Subcutaneous adipose tissue (tissue), 4 donors: ENCODE results near the gene RNF43. TPM values are rescaled to one million over a fixed set of nuclear protein-coding genes. Genes with fewer than 3 reads are reported as not detected.

Experiments used
- total RNA-seq, 4 donors: library from RNA; depleted of rRNA; stranded (reverse); fragments of >200 nt; gene quantifications; one replicate each; pipeline ENCODE4 v1.1.0, GENCODE V29; 2016
- TF ChIP-seq, protein P1 (sequence below): fragments of 450-650 bp; IDR thresholded peaks from one replicate; pipeline ENCODE4 v1.5.1; 2016; ENCODE audit warnings: low read depth, mild to moderate bottlenecking, control low read depth, antibody characterized with exemption, moderate library complexity

RNF43 gene
- total RNA-seq, 4 donors from 2014 or later = not detected

DNA sequence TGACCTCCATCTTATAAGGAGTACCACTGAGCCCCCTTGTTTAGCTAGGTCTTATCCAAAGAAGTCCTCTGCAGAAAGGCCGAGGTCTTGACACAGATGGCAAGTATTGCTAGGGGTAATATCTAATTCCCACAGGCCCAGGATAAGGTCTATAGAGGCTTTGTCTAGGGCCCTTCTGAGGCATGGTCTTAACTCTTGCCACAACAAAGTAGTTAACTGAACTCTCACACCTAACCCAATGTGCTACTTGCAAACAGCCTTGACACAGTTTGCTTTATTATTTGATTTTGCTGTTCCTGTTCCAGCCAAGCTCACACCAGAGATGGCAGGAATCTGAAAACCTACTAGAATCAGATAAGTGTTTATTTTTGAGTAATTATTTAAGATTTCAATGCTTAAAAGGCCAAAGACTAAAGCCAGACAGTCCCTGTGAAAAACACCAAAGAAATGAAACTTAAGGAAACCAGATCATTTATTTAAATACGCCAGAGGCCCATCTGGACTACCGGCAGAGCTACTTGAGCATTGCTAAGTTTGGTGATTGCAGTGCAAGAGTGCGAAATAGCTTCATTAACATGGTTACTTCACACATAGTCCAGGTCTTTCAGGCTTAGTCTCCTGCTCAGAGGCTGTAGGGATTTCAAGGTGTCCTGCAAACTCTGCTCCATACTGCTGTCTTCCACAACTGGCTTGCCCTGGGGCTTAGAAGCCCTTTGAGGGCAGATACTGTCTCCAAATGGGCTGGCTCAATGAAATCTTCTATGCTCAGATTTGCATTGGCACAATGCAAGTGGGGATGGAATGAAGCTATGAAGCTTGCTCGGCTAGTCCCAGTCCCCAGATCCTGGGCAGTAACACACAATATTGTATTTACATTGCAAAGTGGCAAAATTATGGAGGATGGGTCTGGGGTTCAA is 36.9 kb downstream of the RNF43 start:
- TF ChIP-seq, protein P1, sequence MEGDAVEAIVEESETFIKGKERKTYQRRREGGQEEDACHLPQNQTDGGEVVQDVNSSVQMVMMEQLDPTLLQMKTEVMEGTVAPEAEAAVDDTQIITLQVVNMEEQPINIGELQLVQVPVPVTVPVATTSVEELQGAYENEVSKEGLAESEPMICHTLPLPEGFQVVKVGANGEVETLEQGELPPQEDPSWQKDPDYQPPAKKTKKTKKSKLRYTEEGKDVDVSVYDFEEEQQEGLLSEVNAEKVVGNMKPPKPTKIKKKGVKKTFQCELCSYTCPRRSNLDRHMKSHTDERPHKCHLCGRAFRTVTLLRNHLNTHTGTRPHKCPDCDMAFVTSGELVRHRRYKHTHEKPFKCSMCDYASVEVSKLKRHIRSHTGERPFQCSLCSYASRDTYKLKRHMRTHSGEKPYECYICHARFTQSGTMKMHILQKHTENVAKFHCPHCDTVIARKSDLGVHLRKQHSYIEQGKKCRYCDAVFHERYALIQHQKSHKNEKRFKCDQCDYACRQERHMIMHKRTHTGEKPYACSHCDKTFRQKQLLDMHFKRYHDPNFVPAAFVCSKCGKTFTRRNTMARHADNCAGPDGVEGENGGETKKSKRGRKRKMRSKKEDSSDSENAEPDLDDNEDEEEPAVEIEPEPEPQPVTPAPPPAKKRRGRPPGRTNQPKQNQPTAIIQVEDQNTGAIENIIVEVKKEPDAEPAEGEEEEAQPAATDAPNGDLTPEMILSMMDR = no peak

DNA sequence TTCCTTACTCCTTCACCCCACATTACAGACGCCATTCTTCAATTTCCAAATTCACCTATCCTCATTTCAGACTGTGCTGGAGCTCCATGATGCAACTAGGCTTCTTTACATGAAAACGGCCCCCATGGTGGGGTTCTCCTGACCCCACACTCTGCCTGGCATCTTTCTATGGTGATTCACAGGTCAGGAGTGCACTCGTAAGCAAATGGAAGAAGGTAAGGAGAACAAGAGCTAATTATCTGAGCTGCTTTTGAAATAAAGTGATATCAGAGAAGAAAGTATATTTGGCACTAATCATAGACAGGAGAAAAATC is 37.9 kb downstream of the RNF43 start:
- TF ChIP-seq, protein P1 = no peak

DNA sequence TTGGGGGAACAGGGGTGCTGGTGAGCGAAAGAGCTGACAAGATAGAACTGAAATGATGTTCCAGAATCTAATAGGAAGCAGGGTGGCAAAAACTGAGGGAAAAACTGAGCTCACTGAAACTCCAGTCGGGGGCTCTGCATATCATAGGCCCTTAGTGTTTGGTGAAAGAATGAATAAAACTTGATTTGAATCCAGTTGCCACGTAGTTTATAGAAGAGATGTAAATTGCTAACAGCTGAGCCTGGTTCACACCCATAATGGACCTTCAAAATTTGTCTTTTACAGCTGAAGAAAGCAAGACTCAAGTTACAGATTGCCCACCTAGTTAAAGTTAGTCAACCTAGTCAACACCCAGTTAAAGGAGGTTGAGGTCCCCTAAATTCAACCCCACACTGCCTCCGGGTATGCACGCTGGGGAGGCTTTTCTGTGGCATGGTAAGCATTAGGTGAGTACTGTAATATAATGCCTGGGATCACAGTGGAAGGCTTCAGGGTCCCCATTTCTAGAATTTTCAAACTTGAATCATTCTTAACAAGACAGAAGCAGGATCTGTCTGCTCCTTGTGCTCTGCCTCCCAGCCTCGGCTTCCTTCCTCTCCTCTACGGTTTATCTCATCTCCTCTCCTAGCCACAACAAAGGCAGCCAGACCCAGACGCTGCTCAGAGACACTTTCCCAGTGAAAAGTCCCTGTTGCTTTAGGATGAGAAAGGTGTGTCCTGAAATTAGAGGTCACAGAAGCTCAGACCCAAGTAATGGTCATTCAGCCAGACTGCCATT is 38.4 kb downstream of the RNF43 start:
- TF ChIP-seq, protein P1 = no peak

DNA sequence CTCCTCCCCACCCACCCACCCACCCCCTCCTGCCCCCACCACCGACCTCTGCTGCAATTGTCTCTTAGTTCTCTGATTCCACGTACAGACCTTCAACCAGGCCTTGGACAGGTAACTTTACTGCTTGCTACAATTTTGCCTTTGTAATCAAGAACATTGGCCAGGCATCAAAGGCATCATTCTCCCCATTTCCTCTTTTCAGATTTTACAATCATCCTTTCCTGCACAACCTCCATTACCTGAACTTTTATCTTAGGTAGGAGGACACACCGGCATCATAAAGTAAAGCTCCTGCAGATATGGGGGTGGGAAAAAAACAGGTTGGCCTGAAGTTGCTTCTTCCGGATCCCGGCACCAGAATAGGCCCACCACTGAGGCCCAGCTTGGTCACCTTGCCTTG is 39.7 kb downstream of the RNF43 start:
- TF ChIP-seq, protein P1 = no peak

DNA sequence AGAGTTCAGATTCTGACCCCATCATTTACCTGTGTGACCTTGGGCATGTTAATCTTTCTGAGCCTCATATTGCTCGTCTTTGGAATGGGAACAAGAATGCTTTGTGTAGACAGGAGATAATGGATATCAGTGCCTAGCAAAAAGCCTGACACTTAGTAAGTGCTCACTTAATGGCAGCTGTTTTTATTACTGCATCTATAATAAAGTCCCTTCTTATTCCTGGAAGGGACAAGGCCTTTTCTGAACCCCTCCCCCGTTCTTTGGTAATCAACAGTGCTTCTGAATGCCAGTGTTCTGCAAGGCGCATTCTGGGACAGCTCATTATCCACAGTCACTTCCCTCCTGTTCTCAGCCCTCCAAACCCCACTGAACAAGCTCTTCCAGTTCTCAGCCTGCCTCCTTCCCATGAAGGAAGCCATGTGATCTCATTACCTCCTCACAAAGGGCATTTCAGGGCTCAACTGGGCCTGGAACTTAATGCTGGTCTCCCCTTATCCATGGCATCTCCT is 40.2 kb downstream of the RNF43 start:
- TF ChIP-seq, protein P1 = no peak

DNA sequence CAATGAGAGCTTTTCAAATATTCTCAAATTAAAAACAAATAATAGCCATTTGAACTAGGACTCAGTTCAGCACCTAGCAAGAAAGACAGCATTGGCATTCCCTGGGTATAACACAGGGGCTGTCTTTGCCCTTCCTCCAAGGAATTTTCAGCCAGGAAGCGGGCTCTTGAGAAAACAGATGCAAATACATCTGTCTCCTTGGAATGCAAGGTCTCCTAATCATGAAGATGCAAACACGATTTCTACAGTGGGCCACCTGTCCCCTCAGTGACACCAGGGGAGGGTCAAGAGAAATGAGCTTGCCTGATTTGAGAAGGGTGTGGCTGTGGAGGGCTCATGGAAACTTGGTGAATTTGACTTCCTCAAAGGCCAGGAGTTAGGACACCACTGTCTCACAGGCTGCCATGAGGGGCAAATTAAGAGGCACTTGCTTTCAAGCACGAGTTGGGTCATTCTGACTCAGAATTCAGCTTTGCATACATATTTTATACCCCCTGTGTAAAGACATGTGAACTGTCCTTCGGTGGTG is 40.8 kb downstream of the RNF43 start:
- TF ChIP-seq, protein P1 = no peak

DNA sequence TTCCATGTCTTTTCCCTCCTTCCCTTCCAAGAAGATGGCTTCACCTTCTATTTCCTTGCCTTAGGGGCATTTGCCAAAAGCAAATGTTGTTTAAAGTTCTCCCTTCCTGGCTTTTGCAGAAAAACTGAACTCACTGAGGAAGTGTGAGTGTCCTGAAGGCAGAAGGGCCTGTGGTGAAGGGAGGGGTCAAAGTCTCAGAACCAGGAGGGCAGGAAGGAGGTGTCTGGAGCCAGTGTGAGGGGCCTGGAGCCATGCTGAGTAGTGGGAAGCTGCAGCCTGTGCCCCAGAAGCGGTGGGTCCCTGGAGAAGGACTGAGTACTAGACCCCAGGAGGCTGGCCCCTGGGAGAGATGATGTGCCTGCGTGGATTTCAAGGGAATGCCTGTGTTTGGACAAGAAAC is 41.5 kb downstream of the RNF43 start:
- TF ChIP-seq, protein P1 = no peak
